Dedifferentiated amniotic fluid mesenchymal stem cell (primary cell): ENCODE measurements around the gene SLC39A7.

ENCODE experiments used
- DNase-seq: peaks from one replicate; pipeline ENCODE4 v3.0.0-alpha.2; 2016; ENCODE audit errors: extremely low spot score

SLC39A7 gene

GRCh38 chr6:33170176-33171015 lies 30.3 kb upstream of the SLC39A7 start:
- DNase-seq = no peak

- no peak for DNase-seq
Observed at GRCh38 chr6:33171016-33171879, 29.4 kb upstream of the SLC39A7 start.

GRCh38 chr6:33171880-33172687 lies 28.6 kb upstream of the SLC39A7 start:
- DNase-seq = no peak

- peak; percentile 22 for DNase-seq
Observed at GRCh38 chr6:33172688-33173534, 27.8 kb upstream of the SLC39A7 start.

GRCh38 chr6:33173535-33174180 lies 27.0 kb upstream of the SLC39A7 start:
- no peak for DNase-seq

GRCh38 chr6:33174784-33175183 lies 25.9 kb upstream of the SLC39A7 start:
- DNase-seq = no peak

GRCh38 chr6:33175436-33176069 lies 25.1 kb upstream of the SLC39A7 start:
- DNase-seq = no peak

GRCh38 chr6:33176906-33177305 lies 23.8 kb upstream of the SLC39A7 start:
- no peak for DNase-seq

GRCh38 chr6:33177552-33178446 lies 22.9 kb upstream of the SLC39A7 start:
- DNase-seq = peak; percentile 68

GRCh38 chr6:33178755-33179475 lies 21.8 kb upstream of the SLC39A7 start:
- DNase-seq = no peak

GRCh38 chr6:33181141-33181540 lies 19.5 kb upstream of the SLC39A7 start:
- DNase-seq = no peak

GRCh38 chr6:33183071-33183683 lies 17.5 kb upstream of the SLC39A7 start:
- no peak for DNase-seq

GRCh38 chr6:33185190-33185589 lies 15.5 kb upstream of the SLC39A7 start:
- no peak for DNase-seq

- no peak for DNase-seq
Observed at GRCh38 chr6:33185654-33186187, 14.9 kb upstream of the SLC39A7 start.

- no peak for DNase-seq
Observed at GRCh38 chr6:33187809-33188208, 12.9 kb upstream of the SLC39A7 start.

GRCh38 chr6:33189164-33189563 lies 11.5 kb upstream of the SLC39A7 start:
- no peak for DNase-seq

- no peak for DNase-seq
Observed at GRCh38 chr6:33189625-33190448, 10.8 kb upstream of the SLC39A7 start.
